HepG2 (cell line): ENCODE data around the gene PROSER1. TPM values are rescaled to one million over a fixed set of nuclear protein-coding genes. Genes with fewer than 3 reads are reported as not detected.

Experiments used
- ATAC-seq: fragments of 200-7000 bp; cut with Tn5 transposase; 3 replicates; pipeline ENCODE4 v1.9.1; 2020; ENCODE audit warnings: mild to moderate bottlenecking, moderate library complexity
- BruUV-seq: library from RNA; stranded (reverse); fragments of 400-500 nt; replicated peaks from 2 replicates; lab custom pipeline; 2021; lab: Mats Ljungman, UMichigan
- CTCF ChIA-PET: fragments of 300-600 bp; formaldehyde crosslinking; extraction: SDS; loops from one replicate; lab custom pipeline; 2021; ENCODE audit warnings: low total read pairs, inconsistent platforms, low intra/inter-chr PET ratio; lab: Yijun Ruan, JAX
- POLR2A ChIA-PET: fragments of 350-600 bp; sonication (Branson Sonifier 250); formaldehyde crosslinking; loops from one replicate; lab custom pipeline; 2020; ENCODE audit warnings: antibody characterized with exemption, inconsistent platforms; lab: Yijun Ruan, JAX
- DNase-seq: peaks from one replicate; pipeline ENCODE4 v3.0.0-alpha.2; 2015; ENCODE audit warnings: low spot score
- FAIRE-seq: peaks from 3 replicates; lab custom pipeline; 2011; peaks lifted over from hg19 to GRCh38; lab: Jason Lieb, UNC
- H2AFZ ChIP-seq: one replicate; pipeline ENCODE4 v1.6.1; 2011; ENCODE audit warnings: low read length, inconsistent platforms
- H3K27ac ChIP-seq: fragments of 300-600 bp; 3 replicates; pipeline ENCODE4 v1.8.0; 2011; ENCODE audit warnings: mixed run types, mild to moderate bottlenecking, mixed read lengths, low read length, inconsistent platforms; ENCODE audit not compliant: insufficient read depth; ENCODE audit errors: extremely low read length
- H3K27me3 ChIP-seq, 2 experiments: fragments of 200-600 bp in 1 of 2; 2 replicates in 1 of 2; 3 replicates in 1 of 2; pipeline versions ENCODE4 v1.6.0 to v1.8.0; 2011; ENCODE audit warnings: low read length in 2 of 2, mild to moderate bottlenecking in 2 of 2, moderate library complexity in 2 of 2, inconsistent platforms in 1 of 2; ENCODE audit not compliant: insufficient read depth in 2 of 2, control insufficient read depth in 1 of 2
- H3K36me3 ChIP-seq, 2 experiments: fragments of 200-600 bp in 1 of 2; replicated peaks in 1 of 2; 2 replicates in 1 of 2; 3 replicates in 1 of 2; pipeline versions ENCODE4 v1.5.1 to v1.8.0; 2011; ENCODE audit warnings: low read length in 2 of 2, inconsistent platforms in 1 of 2; ENCODE audit not compliant: insufficient read depth in 2 of 2, control insufficient read depth in 1 of 2
- H3K4me1 ChIP-seq: 2 replicates; pipeline ENCODE4 v1.5.1; 2012; ENCODE audit warnings: low read length, inconsistent platforms; ENCODE audit not compliant: insufficient read depth
- H3K4me2 ChIP-seq: 2 replicates; pipeline ENCODE4 v1.6.0; 2011; ENCODE audit warnings: low read depth, low read length, inconsistent platforms
- H3K4me3 ChIP-seq, 3 experiments: fragments of 200-600 bp in 1 of 3; sonication (generic), shearing (Covaris generic) in 1 of 3; replicated peaks in 1 of 3; 2 replicates each; pipeline ENCODE4 v1.5.1; 2011 to 2016; ENCODE audit warnings: low read length in 3 of 3, inconsistent platforms in 2 of 3, low read depth in 2 of 3, mild to moderate bottlenecking in 2 of 3, control low read depth in 1 of 3, mixed read lengths in 1 of 3; ENCODE audit not compliant: insufficient read depth in 1 of 3
- H3K79me2 ChIP-seq: one replicate; pipeline ENCODE4 v1.6.1; 2011; ENCODE audit warnings: low read length, inconsistent platforms; ENCODE audit not compliant: insufficient read depth
- H3K9ac ChIP-seq: 2 replicates; pipeline ENCODE4 v1.6.0; 2011; ENCODE audit warnings: mild to moderate bottlenecking, low read depth, low read length, inconsistent platforms; ENCODE audit not compliant: insufficient read depth
- H3K9me3 ChIP-seq: 2 replicates; pipeline ENCODE4 v1.5.1; 2012; ENCODE audit warnings: mild to moderate bottlenecking, low read length
- H4K20me1 ChIP-seq: 2 replicates; pipeline ENCODE4 v1.6.0; 2011; ENCODE audit warnings: inconsistent platforms, mild to moderate bottlenecking, low read length, moderate library complexity; ENCODE audit not compliant: insufficient read depth
- FOXA1 ChIP-seq, 2 experiments: fragments of 450-650 bp in 1 of 2; sonication (generic) in 1 of 2; formaldehyde crosslinking in 1 of 2; IDR thresholded peaks; 2 replicates each; pipeline versions ENCODE4 v1.4.0 to v1.6.1; 2016 to 2020; ENCODE audit warnings: missing genetic modification reagents in 1 of 2
- NFYC ChIP-seq: IDR thresholded peaks from 2 replicates; pipeline ENCODE4 v1.6.1; 2016; ENCODE audit warnings: missing genetic modification reagents, missing compliant biosample characterization
- NONO ChIP-seq, 2 experiments: fragments of 450-650 bp in 1 of 2; sonication (generic) in 1 of 2; formaldehyde crosslinking in 1 of 2; IDR thresholded peaks in 1 of 2; conservative IDR thresholded peaks in 1 of 2; 2 replicates each; pipeline versions ENCODE4 v1.6.1 to v1.8.0; 2017 to 2022; ENCODE audit warnings: mild to moderate bottlenecking in 1 of 2, missing genetic modification reagents in 1 of 2, moderate library complexity in 1 of 2
- THYN1 ChIP-seq: sonication (generic); formaldehyde crosslinking; IDR thresholded peaks from 2 replicates; pipeline ENCODE4 v1.8.1; 2023; ENCODE audit warnings: low read depth, mild to moderate bottlenecking, moderate library complexity, missing genetic modification reagents, borderline replicate concordance
- WGBS: methylation state at CpG from one replicate; pipeline ENCODE4 v1.1.6; 2017; ENCODE audit warnings: low lambda C conversion rate; 5-methylcytosine and 5-hydroxymethylcytosine counted together
- in situ Hi-C: cut with HindIII; loops from 2 replicates; pipeline ENCODE4 v1.10.0; 2017; ENCODE audit warnings: low pct_unique_long_range_greater_than_20kb; ENCODE audit not compliant: extremely low pct_ligation_motif_present
- intact Hi-C: fragments of 100-400 bp; cut with micrococcal nuclease; formaldehyde crosslinking; loops from one replicate; pipeline ENCODE4 v1.10.0; 2022; ENCODE audit not compliant: unreplicated experiment
- polyA plus RNA-seq, 8 experiments: library from polyadenylated mRNA; depleted of rRNA in 3 of 8; stranded (reverse) in 7 of 8; unstranded in 1 of 8; fragments of >200 nt; fragmentation: Illumina TruSeq in 4 of 8; extraction: Trizol in 4 of 8; gene quantifications; 2 replicates each; pipeline versions ENCODE4 v1.2.1 to v1.2.3, GENCODE V29; 2011 to 2016; ENCODE audit warnings: low read depth in 4 of 8, missing spikeins in 1 of 8, mixed read lengths in 1 of 8; ENCODE audit not compliant: insufficient read depth in 1 of 8
- total RNA-seq, 5 experiments: library from RNA; depleted of rRNA; stranded (reverse); fragments of >200 nt; fragmentation: Illumina TruSeq; extraction: Trizol; gene quantifications; 2 replicates each; pipeline ENCODE4 v1.2.3, GENCODE V29; 2016; ENCODE audit warnings: low read depth in 1 of 5

The PROSER1 gene
- total and polyA plus RNA-seq, 2 of the 13 experiments (the other 11 are each of a cell fraction or from before 2014, with no cell fraction given) = 11.4 to 17.2 TPM

GRCh38 chr13:39048806-39049205 lies 10.9 kb upstream of the PROSER1 start:
- Histone ChIP-seq H3K36me3 (no peaks in the 10 kb centered on the region; a peak in 1 of 5 replicates), H3K27ac (no peak overlapping the region), H2AFZ (no peak overlapping the region), H3K4me1 (no peaks in the 10 kb centered on the region), H3K27me3 (no peaks in the 10 kb centered on the region), H3K4me2 (no peak overlapping the region), H4K20me1 (no peaks in the 10 kb centered on the region), H3K79me2 (no peaks in the 10 kb centered on the region), H3K4me3 (no peak overlapping the region), H3K9ac (no peak overlapping the region), H3K9me3 (no peaks in the 10 kb centered on the region)
- TF ChIP-seq NONO (IDR thresholded peaks at IDR 0.05) (no peak), NONO (CRISPR knock-in tag; conservative IDR thresholded peaks at IDR 0.05) (no peak), FOXA1 (IDR thresholded peaks at IDR 0.05) (no peak), FOXA1 (CRISPR knock-in tag; IDR thresholded peaks at IDR 0.05) (no peak), THYN1 (CRISPR knock-in tag) (no peak)
- POLR2A ChIA-PET = interaction anchor here (0.6 to 1.4 kb wide), 3 partner anchors 11 to 607 kb away, joined by 3 read pairs; partner anchors contain the start of genes NHLRC3 and PROSER1
- intact Hi-C loops (no loop called here), in situ Hi-C loops (no loop called here)
- no peak for FAIRE-seq
- BruUV-seq = no TSS peak
- DNase-seq = no peak
- ATAC-seq = no peak
- CTCF ChIA-PET = no interaction called here

DNA sequence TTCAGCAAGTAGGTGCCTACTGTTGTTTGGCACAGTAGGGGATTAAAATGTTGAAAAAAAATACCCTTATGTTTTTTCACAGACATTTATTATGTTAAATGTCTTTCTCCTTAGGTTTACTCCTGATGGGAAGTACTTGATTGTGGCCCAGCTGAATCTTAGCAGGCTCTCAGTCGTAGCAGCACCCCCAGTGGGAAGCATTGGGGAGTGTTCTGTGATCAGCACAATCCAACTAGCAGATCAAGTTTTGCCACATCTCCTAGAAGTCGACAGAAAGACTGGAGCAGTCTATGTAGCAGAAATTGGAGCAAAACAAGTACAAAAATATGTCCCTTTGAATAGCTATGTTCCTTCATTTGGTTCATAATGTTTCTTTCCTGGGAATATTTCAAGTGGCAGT lies 9.7 kb upstream of the PROSER1 start:
- Histone ChIP-seq H3K79me2 (no peaks in the 10 kb centered on the region), H3K27me3 (no peaks in the 10 kb centered on the region), H3K36me3 (no peaks in the 10 kb centered on the region; a peak in 1 of 5 replicates), H2AFZ (no peak overlapping the region), H3K4me2 (no peak overlapping the region), H3K27ac (no peak overlapping the region), H4K20me1 (no peaks in the 10 kb centered on the region), H3K4me1 (no peaks in the 10 kb centered on the region), H3K9me3 (no peaks in the 10 kb centered on the region), H3K4me3 (no peak overlapping the region), H3K9ac (no peak overlapping the region)
- BruUV-seq = no TSS peak
- TF ChIP-seq NFYC = no peak
- ChIA-PET CTCF (no interaction called here), POLR2A (no interaction called here)
- FAIRE-seq (no peak), ATAC-seq (peak; percentile 64; the same call in 2 of the 3 replicates), DNase-seq (no peak)
- WGBS = 89% methylated on average over 2 of the region's 2 CpGs
- in situ Hi-C loops = no loop called here
- intact Hi-C loops = no loop called here
